Measurements from ENCODE around the gene RPS21.

DNA sequence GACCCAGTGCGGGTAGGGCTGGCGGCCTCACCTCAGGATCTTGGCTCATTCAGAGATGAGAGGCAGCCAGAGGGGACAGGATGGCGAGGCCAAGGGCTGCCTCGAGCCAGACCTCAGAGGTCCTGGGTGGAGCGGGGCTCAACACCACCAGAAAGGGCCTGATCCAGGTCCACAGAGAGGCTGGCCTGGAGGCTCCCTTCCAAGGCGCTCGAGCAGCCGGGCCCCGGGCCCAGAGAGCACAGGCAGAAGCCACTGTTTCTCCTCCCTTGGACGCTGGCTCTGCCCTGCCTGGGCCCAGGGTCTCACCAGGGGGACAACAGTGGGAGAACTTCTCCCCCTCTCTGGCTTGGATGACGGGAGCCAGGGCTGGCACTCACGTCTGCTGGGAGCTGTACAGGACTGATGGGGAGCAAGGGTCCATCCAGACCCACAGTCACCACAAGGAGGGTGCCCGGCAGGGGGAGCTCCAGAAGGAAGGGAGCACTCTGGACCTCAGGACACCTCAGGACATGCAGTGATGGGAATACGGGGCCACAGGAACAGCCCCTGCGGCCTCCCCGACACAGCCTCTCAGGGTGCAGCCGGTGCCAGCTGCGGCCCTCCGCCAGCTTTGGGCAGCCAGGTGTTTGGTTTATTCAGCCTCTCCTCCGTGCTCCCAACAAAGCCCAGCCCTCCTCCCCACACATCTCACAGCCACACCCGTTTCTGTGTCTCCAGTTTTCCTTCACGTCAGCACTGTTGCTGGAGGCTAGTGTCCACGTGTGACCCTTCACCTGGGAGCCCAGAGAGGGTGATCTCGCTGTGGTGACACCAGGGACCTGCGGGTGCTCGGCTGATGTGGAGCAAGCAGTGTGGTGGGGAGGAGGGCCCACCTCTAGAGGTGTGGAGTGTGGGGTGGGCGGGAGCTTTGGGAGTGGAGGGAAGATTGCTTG, 8.7 kb downstream of the RPS21 start:
- TF ChIP-seq, protein P1, sequence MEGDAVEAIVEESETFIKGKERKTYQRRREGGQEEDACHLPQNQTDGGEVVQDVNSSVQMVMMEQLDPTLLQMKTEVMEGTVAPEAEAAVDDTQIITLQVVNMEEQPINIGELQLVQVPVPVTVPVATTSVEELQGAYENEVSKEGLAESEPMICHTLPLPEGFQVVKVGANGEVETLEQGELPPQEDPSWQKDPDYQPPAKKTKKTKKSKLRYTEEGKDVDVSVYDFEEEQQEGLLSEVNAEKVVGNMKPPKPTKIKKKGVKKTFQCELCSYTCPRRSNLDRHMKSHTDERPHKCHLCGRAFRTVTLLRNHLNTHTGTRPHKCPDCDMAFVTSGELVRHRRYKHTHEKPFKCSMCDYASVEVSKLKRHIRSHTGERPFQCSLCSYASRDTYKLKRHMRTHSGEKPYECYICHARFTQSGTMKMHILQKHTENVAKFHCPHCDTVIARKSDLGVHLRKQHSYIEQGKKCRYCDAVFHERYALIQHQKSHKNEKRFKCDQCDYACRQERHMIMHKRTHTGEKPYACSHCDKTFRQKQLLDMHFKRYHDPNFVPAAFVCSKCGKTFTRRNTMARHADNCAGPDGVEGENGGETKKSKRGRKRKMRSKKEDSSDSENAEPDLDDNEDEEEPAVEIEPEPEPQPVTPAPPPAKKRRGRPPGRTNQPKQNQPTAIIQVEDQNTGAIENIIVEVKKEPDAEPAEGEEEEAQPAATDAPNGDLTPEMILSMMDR (IDR thresholded peaks at IDR 0.05): no peak
- no peak for TF ChIP-seq EZH2 (IDR thresholded peaks at IDR 0.05)
